Measurements from ENCODE around the gene DENND1A. TPM values are rescaled to one million over a fixed set of nuclear protein-coding genes. Genes with fewer than 3 reads are reported as not detected.

Gene DENND1A
- total and polyA plus RNA-seq, 5 experiments from 2014 or later, result 2.6 to 14.3 (median 5.3) TPM

DNA sequence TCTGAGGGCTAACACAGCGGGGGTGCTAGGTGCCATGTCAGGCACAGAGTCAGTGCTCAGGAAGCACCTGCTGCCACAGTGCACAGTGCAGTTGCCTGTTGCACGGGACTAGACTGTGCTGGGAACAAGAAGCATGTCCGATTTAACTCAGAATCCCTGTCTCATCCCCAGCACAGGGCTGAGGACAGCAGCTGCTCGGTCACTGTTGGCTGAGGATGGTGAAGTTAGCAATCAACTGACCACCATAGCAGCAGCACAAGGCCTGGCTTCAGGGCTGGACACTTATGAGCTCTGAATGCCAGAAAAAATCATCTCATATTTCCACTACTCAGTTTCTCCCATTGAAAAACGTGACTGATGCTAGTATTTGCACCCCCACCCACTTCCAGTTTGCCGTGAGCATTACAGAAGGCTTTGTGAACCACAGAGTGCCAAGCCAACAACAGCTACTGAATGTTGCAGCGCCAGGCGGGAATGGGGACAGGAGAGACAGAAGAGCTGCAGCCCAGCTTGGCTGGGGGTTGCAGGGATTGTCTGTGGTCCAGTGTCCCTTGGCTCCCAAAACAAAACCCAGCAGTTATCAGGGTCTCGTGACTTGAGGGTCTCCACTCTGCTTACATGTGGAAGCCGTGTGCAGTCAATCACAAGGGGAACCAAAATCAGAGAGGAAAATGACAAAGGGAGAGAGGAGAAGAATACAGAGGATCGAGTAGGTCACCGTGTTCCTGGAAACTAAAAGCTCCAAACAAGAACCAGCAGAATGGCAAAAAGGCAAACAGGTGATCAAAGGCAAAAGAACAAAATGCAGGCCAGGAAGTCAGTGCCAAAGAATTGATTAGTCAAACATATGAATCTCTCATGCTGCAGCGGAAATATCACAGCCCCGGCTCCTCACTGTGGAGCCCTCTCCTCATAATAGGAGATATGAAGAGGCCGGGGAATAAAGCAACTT, 418.3 kb downstream of the DENND1A start:
- Mint-ChIP-seq H3K36me3 (peaks cover 0 to 12% (median 5%) of the 10 kb centered on the region in 3 donors), H3K27me3 (no peaks in the 10 kb centered on the region), H3K4me1 (peaks cover 0 to 6% (median 0%) of the 10 kb centered on the region in 4 donors), H3K27ac (no peak overlapping the region), H3K4me3 (no peak overlapping the region), H3K9me3 (peaks cover 0 to 2% (median 0%) of the 10 kb centered on the region in 9 donors)
- POLR2A ChIA-PET, result no interaction called here
- DNase-seq (no peak), ATAC-seq (no peak)

GRCh38 chr9:123509646-123510045, 420.3 kb downstream of the DENND1A start:
- Mint-ChIP-seq H3K4me1 (peaks cover 0 to 6% (median 0%) of the 10 kb centered on the region in 4 donors), H3K27ac (no peak overlapping the region), H3K36me3 (peaks cover 0 to 12% (median 6%) of the 10 kb centered on the region in 3 donors), H3K4me3 (no peak overlapping the region), H3K27me3 (no peaks in the 10 kb centered on the region), H3K9me3 (no peaks in the 10 kb centered on the region)
- POLR2A ChIA-PET, result no interaction called here
- ATAC-seq (no peak), DNase-seq (no peak)

- POLR2A ChIA-PET, result no interaction called here
- Mint-ChIP-seq H3K4me1 (peaks cover 0 to 2% (median 0%) of the 10 kb centered on the region in 4 donors), H3K27ac (no peak overlapping the region), H3K36me3 (peaks cover 0 to 10% (median 6%) of the 10 kb centered on the region in 3 donors), H3K27me3 (no peaks in the 10 kb centered on the region), H3K4me3 (no peak overlapping the region), H3K9me3 (no peaks in the 10 kb centered on the region)
- ATAC-seq, result no peak
- no peak for DNase-seq
These were observed 421.9 kb downstream of the DENND1A start for GRCh38 chr9:123508048-123508447.

DNA sequence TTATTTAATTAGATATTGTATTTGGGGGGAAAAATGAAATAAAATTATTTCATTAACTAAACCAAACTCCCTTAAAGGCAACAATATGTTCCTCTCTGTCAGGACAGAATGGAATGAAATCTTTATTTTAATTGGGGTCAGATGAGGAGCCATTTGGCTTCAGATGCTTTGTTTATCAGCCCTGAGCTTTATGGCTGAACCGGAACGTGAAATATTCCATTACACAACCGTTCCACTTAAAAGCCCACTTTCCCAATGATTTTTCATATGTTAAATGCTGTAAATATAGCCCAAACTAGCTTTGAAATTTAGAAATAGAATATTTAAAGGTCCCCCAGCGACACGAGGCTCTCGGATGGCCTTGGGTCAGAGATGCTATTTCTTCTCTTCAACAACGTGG, 424.4 kb downstream of the DENND1A start:
- Mint-ChIP-seq H3K4me3 (no peak overlapping the region), H3K9me3 (no peaks in the 10 kb centered on the region), H3K27ac (no peak overlapping the region), H3K27me3 (no peaks in the 10 kb centered on the region), H3K4me1 (peaks cover 0 to 4% (median 0%) of the 10 kb centered on the region in 4 donors), H3K36me3 (peaks cover 0 to 9% (median 6%) of the 10 kb centered on the region in 3 donors)
- DNase-seq (no peak), ATAC-seq (no peak)
- POLR2A ChIA-PET, result no interaction called here

DNA sequence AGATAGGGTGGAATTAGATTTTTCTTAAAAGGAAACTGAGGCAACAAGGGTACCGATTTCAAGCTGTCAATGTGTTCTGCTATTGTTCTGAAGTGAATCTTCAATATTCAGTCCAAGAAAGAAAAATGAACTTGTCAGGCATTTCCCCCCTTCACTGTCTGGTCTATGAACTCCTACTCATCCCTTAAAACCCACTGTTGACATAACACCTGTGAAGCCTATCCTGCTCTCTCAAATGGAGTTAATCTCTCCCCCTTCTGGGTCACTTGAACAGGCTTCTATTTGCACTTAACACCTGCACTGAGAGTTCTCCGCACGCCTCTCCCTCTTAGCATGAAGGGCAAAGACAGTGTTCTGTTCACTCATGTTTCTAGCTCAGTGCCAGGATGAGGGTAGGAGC, 429.6 kb downstream of the DENND1A start:
- DNase-seq, result no peak
- POLR2A ChIA-PET, result no interaction called here
- ATAC-seq, result no peak
- Mint-ChIP-seq H3K27me3 (no peaks in the 10 kb centered on the region), H3K4me1 (peaks cover 0 to 4% (median 0%) of the 10 kb centered on the region in 4 donors), H3K36me3 (peaks cover 0 to 6% (median 0%) of the 10 kb centered on the region in 3 donors), H3K4me3 (no peak overlapping the region), H3K27ac (no peak overlapping the region), H3K9me3 (no peaks in the 10 kb centered on the region)

- H3K4me1 Mint-ChIP-seq, result peaks cover 0 to 2% (median 0%) of the 10 kb centered on the region in 4 donors
- no peak overlapping the region for H3K4me3 Mint-ChIP-seq
- DNase-seq (no peak), ATAC-seq (no peak)
- H3K27me3 Mint-ChIP-seq, result no peaks in the 10 kb centered on the region
- POLR2A ChIA-PET, result no interaction called here
- no peak overlapping the region for H3K27ac Mint-ChIP-seq
- H3K9me3 Mint-ChIP-seq, result no peaks in the 10 kb centered on the region
- no peaks in the 10 kb centered on the region for H3K36me3 Mint-ChIP-seq
These were observed 432.1 kb downstream of the DENND1A start for GRCh38 chr9:123497830-123498229.

GRCh38 chr9:123495731-123496130, 434.2 kb downstream of the DENND1A start:
- Mint-ChIP-seq H3K27me3 (no peaks in the 10 kb centered on the region), H3K9me3 (no peaks in the 10 kb centered on the region), H3K27ac (no peak overlapping the region), H3K4me1 (peaks cover 0 to 4% (median 0%) of the 10 kb centered on the region in 4 donors), H3K36me3 (no peaks in the 10 kb centered on the region), H3K4me3 (no peak overlapping the region)
- no peak for ATAC-seq
- POLR2A ChIA-PET, result no interaction called here
- no peak for DNase-seq

GRCh38 chr9:123493627-123494026, 436.3 kb downstream of the DENND1A start:
- H3K27ac Mint-ChIP-seq, result no peak overlapping the region

DNA sequence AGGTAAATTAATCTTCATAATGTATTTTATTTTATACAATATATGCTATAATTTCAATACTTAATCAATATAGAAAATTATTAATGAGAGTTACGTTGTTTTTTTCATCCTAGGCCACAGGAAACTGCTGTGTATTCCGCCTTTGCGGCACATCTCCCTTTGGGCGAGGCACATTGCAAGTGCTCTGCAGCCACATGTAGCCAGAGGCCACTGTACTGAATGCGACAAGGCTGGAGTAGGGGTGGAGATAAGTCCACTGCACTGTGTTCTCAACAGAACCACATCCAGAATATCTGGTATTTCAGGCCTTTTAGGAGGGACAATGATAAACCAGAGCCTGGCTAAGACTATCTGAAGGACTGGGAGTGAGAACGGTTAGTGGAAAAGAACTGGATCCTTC, 439.2 kb downstream of the DENND1A start:
- Mint-ChIP-seq H3K36me3 (no peaks in the 10 kb centered on the region), H3K27me3 (no peaks in the 10 kb centered on the region), H3K4me1 (peaks cover 0 to 4% (median 0%) of the 10 kb centered on the region in 4 donors), H3K27ac (no peak overlapping the region), H3K9me3 (no peaks in the 10 kb centered on the region), H3K4me3 (no peak overlapping the region)
- no peak for DNase-seq
- POLR2A ChIA-PET, result no interaction called here
- ATAC-seq, result no peak

More at GRCh38 chr9:123493627-123494026, 436.3 kb downstream of the DENND1A start:
- peaks cover 0 to 4% (median 0%) of the 10 kb centered on the region in 4 donors for H3K4me1 Mint-ChIP-seq
- H3K4me3 Mint-ChIP-seq, result no peak overlapping the region
- POLR2A ChIA-PET, result no interaction called here
- H3K9me3 Mint-ChIP-seq, result no peaks in the 10 kb centered on the region
- no peaks in the 10 kb centered on the region for H3K27me3 Mint-ChIP-seq
- no peak for DNase-seq
- no peak for ATAC-seq
- no peaks in the 10 kb centered on the region for H3K36me3 Mint-ChIP-seq

- no peak for ATAC-seq
- peaks cover 0 to 2% (median 0%) of the 10 kb centered on the region in 3 donors for H3K36me3 Mint-ChIP-seq
- peaks cover 0 to 2% (median 0%) of the 10 kb centered on the region in 9 donors for H3K9me3 Mint-ChIP-seq
- no peak for DNase-seq
- H3K4me1 Mint-ChIP-seq, result peaks cover 0 to 4% (median 0%) of the 10 kb centered on the region in 4 donors
- no peak overlapping the region for H3K27ac Mint-ChIP-seq
- POLR2A ChIA-PET, result no interaction called here
- H3K27me3 Mint-ChIP-seq, result no peaks in the 10 kb centered on the region
- no peak overlapping the region for H3K4me3 Mint-ChIP-seq
These were observed 441.1 kb downstream of the DENND1A start for GRCh38 chr9:123488722-123489321.

GRCh38 chr9:123487944-123488548, 441.9 kb downstream of the DENND1A start:
- no peak overlapping the region for H3K27ac Mint-ChIP-seq
- H3K27me3 Mint-ChIP-seq, result no peaks in the 10 kb centered on the region
- H3K36me3 Mint-ChIP-seq, result peaks cover 0 to 2% (median 0%) of the 10 kb centered on the region in 3 donors
- peaks cover 0 to 4% (median 0%) of the 10 kb centered on the region in 4 donors for H3K4me1 Mint-ChIP-seq
- POLR2A ChIA-PET, result no interaction called here
- peaks cover 0 to 2% (median 0%) of the 10 kb centered on the region in 9 donors for H3K9me3 Mint-ChIP-seq
- H3K4me3 Mint-ChIP-seq, result no peak overlapping the region
- DNase-seq, result no peak
- ATAC-seq, result no peak

DNA sequence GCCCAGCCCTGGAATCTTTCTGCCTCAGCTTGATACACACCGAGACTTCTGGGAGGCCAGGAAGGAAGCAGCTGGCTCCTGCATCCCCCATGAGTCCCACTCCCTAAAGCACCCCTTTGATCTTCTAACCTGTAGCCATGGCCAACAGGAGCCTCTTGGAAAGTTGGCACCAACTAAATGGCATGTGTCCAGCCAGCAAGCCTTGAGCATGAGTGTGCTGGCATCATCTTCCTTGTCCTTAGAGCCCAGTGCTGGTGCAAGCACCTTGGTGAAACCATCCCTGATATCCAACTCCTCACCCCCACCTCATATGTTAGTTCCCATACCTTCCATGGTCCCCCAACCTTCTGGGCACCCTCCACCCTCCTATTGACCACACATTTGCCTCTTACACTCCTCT, 443.5 kb downstream of the DENND1A start:
- ATAC-seq (no peak), DNase-seq (no peak)
- Mint-ChIP-seq H3K36me3 (peaks cover 0 to 2% (median 0%) of the 10 kb centered on the region in 3 donors), H3K4me3 (no peak overlapping the region), H3K27ac (peak overlapping the region in 2 of 10 donors; percentile 9 to 58), H3K4me1 (peaks cover 0 to 2% (median 0%) of the 10 kb centered on the region in 4 donors), H3K9me3 (peaks cover 0 to 2% (median 0%) of the 10 kb centered on the region in 9 donors), H3K27me3 (no peaks in the 10 kb centered on the region)
- POLR2A ChIA-PET, result no interaction called here

- POLR2A ChIA-PET, result no interaction called here
These were observed 444.7 kb downstream of the DENND1A start for GRCh38 chr9:123485216-123485615.

More at GRCh38 chr9:123485216-123485615, 444.7 kb downstream of the DENND1A start:
- H3K36me3 Mint-ChIP-seq, result peaks cover 0 to 2% (median 0%) of the 10 kb centered on the region in 3 donors
- peaks cover 0 to 2% (median 0%) of the 10 kb centered on the region in 4 donors for H3K4me1 Mint-ChIP-seq
- DNase-seq (no peak), ATAC-seq (no peak)
- no peaks in the 10 kb centered on the region for H3K27me3 Mint-ChIP-seq
- no peak overlapping the region for H3K27ac Mint-ChIP-seq
- peaks cover 0 to 2% (median 0%) of the 10 kb centered on the region in 9 donors for H3K9me3 Mint-ChIP-seq
- H3K4me3 Mint-ChIP-seq, result no peak overlapping the region
